ENCODE measurements around the gene MAPKAPK3.

MAPKAPK3 gene

DNA sequence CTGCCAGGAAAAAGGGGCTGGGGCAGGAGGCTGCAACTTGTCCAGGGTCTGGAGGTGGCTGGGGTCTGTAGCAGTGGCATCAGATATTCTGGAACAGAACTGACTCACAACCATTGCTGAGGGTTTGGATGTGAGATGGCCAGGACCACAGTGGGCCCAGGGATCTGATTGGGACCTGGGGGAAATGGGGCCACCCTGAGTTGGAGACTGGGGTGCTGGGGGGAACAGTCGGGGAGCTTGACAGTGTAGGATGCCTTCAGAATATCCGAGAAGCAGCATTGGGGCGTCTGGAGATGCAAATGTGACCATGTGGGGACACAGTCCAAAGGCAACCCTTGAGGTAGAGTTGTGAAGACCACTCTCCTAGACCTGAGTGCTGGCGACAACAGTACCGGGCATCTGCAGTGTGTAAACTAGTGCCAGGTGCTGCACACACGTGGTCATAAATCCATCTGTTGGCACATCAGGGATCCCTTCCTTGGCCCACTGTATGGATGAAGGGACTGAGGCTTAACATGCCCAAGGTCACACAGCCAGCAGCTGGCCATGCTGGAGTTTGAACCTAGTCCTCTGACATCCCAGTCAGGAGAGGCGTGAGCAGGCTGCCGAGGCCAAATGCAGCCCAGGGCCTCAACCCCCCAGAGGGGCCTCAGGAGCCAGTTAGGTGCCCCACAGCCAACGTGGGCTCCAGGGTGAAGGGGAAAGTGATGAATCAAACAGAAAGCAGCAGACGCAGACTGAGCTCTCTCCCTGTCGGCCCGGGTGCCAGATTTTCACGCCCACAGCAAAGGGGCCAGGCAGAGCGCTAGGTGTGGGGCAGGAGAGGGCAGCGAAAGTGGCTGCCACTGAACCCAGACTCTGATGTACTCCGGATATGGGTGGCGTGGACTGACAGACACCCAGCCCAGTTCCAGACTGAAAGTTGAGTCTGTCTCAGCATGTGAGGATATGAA is 28.9 kb upstream of the MAPKAPK3 start:
- DNase-seq (ENCODE audit: low read depth in 2 of 2) = peak; percentile 68 to 75

DNA sequence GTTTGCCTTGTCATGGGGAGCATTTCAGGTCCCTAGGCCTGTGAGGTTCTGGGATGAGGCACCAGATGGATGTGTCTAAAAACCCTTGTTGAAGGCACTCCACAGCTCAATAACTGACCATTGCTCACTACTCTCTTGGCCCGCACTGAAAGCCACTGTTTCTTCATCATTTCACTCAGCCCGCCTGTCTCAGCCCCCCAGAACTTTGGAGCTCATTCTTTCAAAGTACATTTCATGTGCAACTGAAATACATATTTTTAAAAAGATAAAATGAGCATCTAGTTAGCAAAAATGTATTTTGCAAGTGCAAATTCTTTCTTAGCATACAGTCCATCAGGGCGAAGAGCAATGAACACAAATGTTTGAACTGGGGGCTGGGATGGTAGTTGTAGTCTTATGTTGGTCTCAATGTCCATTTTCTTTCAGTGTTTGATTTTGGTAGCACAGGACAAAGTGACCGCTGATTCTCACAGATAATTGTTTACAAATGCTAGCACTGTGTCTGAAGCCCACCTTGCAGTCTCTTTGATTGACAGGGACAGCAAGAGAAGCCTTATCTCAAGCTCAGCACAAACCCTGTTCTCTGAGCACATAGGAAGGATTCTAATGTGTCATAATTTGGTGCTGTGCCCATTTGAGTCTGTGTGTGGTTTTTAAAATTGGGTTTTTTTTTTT is 28.1 kb upstream of the MAPKAPK3 start:
- DNase-seq (ENCODE audit: low read depth in 2 of 2) = no peak

DNA sequence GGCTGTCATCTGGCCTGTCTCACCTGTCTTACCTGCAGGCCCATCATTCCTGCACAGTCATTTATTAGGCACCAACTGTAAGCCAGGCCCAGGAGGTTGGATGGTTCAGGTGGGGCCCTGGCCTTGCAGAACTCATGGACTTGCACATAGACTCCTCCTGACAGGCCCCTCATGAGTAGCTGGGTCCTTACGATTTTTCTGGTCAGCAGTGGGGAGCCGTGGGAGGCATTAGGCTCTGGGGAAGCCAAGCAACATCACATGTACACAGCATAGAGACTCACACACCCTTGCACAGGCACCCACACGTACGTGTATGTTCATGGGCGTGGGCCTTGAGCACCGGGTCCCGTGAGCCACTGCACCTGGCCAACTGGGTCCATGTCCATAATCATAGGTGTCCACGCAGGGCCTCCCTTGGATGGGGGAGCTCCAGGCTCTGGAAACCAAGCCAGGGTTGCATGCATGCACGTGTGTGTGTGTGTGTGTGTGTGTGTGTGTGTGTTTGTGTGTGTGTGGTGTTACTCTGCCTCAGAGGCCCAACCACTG is 25.7 kb upstream of the MAPKAPK3 start:
- no peak for DNase-seq (ENCODE audit: low read depth in 2 of 2)

DNA sequence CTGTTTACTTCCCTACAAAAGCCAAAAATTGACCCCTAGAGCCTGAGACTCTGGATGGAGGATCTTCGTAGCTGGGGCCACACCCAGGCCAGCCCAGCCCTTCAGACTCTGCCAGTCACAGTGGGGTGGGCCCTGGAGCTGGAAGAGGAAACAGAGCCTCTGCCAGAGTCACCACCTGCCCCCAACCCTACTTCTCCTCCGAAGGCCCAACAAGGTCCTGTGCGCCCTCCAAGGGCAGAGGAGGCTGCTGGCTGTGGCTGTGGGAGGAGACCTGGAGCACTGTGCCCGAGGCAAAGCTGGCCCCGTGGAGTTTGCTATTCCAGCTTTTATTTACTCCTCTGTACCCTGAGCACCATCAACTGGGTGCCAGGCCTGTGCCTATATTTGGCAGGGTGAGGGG is 24.4 kb upstream of the MAPKAPK3 start:
- DNase-seq (ENCODE audit: low read depth in 2 of 2) = no peak

DNA sequence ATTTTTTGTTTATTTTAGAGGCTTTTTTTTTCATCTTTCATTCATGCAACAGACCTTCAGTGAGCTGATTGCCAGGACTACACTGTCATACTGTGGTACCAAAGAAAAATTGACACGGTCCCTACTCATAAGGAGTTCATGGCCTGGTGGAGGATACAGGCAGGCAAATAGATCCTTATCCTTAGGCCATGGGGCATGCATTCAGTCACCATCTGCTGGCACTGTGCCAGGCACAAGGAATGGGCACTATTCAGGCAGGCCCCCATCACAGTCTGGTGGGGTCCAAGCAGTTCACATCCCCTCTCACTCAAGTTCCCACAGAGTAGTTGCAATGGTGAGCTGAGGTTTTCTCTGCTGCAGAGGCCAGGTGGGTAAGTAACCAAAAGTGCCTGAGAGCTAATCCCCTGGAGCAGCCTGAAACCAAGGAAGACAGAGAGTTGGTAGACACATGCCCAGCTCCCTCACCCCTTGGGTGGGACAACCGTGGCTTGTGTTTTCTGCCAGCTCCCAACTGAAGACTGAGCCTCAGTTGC is 22.6 kb upstream of the MAPKAPK3 start:
- no peak for DNase-seq (ENCODE audit: low read depth in 2 of 2)

DNA sequence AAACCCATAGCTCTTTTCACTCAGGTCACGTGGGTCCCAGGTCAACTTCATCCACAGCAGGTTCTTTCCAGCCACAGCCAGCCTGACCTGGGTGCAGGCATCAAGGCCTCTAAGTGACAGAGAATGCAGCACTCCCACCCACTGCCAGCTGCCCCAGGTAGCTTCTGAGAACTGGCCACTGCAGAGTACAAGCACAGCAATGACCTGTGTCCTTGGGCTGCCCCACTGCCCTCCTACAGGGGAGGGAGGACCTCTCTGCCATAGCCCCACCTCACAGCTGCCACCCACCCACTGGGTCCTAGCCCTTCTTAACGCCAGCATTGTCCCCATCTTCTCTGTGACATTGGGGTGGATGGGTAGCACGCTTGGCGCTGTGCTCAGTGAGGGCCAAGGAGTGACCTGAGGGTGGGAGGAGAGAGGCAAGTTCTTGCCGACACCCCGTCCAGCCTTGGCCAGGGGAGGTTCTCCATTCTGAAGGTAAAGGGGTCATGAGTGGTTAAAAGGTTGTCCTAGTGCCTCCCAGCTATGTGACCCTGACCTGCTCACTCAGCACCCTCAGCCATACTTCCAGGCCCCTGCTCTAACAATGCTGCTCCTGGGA is 17.7 kb upstream of the MAPKAPK3 start:
- no peak for DNase-seq (ENCODE audit: low read depth in 2 of 2)

DNA sequence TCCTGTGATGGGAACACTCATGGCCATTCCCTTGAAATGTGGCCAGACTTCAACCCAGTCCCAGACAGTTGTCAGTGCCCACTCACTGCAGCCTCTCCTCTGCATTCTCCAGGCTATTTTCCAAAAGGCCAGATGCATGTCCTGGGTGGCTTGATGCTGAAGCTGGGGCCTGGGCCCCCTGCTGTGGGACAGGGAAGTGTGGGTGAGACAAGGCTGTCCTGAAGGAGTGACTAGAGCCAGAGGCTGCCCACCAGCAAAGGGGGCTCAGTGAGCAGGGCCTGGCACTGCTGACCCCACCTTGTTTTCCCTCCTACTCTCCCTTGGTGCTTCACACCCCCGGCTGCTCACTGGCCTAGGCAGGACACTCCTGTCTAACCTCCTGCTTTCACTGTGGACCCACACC is 17.2 kb upstream of the MAPKAPK3 start:
- DNase-seq (ENCODE audit: low read depth in 2 of 2) = no peak

DNA sequence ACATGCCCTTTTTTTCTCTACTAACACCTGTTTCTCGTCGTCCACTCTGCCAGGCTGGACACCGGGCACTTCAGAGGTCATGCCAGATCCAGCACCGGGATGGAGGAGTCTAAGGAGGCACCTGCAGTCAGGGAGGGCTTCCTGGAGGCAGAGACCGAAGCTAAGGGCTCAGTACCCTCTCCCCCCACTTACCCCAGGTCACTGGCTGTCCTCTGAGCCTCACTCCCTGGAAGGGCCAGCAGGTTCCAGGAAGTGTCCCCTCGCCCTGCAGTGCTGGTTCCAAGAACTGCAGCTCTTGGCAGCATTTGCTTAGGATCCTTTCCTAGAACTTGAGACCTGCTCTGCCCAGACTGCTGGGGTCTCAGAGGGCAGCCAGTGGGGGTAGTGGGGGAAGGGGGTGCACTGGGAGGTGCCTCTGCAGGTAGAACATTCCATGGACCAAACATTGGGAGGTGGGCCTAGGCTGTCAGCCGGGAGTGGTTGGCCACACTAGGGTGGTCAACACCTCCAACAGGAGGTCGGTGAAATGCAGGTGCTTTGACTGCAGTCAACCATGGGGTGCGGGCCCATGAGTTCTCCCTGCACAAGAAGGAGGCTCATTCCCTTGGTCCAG is 16.7 kb upstream of the MAPKAPK3 start:
- DNase-seq (ENCODE audit: low read depth in 2 of 2) = no peak

DNA sequence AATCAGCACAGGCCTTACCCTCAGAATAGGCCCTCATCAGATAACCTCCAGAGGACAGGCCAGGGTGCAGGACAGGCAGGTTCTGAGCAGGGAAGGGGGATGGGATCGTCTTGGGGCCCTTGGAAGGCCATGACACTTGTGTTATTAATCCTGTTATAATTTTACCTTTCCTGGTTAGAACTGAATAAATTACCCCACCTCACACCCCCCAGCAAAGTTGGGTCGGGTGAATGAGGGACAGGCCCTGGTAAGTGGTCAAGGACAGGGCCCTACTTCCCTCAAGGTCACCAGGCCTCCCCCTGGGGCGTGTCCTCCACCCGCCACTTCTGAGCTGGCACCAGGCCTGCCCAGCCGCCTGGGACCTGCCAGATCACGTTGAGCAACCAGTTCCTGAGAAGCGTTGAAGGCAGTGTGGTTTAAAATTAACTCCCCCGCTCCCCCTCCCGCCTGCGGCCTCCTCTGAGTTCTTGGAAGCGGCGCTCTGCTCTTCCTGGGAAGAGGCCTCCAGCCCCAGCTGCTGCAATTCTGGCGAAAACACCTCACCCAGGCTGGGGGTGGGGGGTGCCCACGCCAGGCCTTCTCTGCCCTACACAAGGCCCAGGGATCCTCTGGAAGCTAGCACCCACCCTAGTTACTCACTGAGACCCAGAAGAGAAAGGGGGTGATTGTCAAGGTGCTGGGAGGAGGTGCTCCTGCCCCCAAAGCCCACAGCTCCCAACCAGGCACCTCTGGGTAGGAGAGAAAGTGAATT is 15.9 kb upstream of the MAPKAPK3 start:
- peak; percentile 93 to 94 for DNase-seq (ENCODE audit: low read depth in 2 of 2)

DNA sequence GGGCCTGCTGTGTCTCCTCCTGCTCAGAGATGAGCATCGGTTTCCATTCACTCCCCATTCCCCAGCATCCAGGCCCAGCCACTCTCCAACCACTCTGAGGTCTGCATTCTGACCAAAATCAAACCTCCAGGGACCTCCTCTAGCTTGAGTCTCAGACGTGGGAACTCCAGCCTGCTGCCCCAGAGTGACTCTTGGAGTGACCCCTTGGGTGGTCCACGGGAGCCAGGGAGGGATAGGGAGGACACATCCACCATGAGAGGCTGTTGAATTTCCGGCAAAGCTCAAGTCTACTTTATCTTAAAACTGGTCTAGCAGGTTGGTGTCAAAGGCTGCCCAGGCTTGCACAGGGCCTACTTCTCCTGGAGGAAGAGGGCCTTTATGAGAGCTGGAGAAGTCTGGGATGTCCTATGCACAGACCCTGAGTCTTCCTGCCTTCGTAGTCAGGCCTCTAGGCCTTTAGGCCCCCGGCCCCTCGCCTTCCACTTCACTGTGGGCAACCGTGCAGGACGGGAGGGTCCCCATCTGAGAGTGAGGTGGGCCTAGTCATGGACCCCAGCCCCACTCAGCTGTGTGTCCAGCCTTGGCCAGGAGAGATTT is 14.3 kb upstream of the MAPKAPK3 start:
- DNase-seq (ENCODE audit: low read depth in 2 of 2) = no peak

DNA sequence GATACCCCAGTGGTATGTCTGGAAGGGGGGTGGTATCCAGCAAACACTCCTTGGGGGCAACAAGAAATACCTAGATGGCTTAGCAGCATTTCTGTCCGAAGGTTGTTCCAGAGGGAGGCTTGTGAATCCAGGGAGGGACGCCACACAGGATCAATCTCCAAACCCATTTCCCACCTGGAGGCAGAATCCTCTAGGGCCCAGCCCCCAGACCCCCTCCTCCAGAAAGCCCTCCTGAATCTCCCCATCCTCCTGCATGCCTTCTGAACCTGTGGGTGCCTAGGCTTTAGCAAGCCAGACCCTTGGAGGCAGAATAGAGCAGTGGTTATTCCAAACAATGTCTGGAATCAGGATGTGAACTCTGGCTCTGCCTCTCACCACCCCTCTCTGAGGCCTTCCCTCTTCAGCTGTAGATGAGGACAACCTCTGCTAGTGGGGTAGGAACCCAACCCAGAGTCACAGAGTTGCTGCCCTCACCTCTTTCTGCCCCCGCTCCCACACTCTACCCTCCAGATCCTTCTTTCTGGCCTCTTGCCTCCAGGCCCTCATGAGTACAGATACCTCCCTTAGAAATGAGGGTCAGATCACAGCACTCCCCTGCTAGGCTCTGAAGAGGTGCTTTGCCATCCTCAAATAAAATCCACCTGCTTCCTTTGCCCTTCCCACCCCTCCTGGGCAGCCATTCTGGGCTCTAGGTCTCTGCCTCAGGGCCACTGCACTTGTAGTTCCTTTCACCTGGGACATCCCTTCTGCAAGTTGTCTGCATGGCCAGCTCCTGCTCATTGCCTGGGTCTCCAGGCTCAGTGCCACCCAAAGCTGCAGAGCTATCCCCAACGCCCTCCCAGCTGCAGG is 13.5 kb upstream of the MAPKAPK3 start:
- no peak for DNase-seq (ENCODE audit: low read depth in 2 of 2)

DNA sequence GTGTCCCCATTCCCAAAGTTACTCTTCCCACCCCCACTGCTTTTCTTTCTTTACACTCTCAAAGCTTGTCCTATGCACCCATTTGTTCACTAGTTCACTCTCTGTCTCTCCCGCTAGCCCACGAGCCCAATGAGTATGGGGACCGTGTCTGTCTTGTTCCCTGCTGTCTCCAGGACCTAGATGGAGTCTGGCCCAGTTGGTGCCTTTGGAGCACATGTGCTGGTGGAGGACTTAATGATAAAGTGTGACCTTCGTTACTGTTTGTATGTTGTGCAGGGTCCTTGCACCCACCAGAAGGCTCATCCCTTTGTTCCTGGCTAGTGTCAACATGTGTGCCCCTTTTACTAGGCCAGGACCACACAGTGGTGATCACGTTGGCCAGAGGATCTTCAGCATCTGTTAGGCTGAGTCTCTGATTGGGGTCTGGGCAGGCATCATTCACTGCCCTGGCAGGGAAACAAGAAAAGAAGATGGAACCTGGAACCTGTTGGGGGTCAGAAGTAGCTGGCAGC is 12.8 kb upstream of the MAPKAPK3 start:
- DNase-seq (ENCODE audit: low read depth in 2 of 2) = no peak

DNA sequence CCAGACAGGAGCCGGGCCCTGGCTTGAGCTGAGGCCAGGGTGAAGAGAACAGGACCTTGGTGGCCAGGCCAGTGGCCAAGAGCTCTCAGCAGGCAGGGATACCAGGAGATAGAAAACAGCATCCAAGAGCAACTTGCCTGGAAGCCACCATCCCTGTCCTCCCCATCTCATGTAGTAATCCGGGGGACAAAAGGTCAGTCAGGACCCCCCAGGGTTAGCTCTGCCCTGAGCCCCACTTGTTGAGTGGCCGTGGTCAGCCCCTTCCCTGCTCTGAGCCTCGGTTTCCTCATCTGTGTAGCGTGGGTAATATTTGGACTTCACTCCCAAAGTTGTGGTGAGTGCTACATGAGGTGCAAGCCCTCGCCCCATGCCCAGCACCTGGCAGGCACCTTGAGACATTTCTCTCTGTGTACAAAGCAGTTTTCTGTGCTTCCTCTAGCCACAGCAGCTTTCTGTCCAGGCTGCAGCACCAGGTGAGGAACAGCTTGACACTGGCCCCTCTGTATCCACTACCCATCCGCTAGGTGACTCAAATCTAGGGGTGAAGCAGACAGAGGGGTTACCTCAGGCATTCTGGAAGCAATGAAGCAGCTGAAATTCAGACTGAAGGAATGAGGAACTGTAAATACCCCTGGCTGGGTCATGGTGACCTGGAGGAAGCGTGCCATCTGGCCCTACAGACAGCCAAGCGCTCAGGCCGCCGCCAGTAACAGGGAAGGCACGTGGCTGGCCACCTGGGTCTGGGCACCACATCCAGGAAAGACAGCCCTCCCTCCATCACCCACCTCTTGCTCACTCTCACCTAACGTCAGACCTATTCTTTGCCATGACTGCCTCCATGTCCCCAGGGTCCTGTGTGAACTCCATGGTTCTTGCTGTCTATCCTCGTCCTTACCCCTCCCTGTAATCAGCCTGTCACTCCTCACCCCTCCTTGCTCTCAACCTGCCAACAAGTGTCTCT is 12.0 kb upstream of the MAPKAPK3 start:
- no peak for DNase-seq (ENCODE audit: low read depth in 2 of 2)

DNA sequence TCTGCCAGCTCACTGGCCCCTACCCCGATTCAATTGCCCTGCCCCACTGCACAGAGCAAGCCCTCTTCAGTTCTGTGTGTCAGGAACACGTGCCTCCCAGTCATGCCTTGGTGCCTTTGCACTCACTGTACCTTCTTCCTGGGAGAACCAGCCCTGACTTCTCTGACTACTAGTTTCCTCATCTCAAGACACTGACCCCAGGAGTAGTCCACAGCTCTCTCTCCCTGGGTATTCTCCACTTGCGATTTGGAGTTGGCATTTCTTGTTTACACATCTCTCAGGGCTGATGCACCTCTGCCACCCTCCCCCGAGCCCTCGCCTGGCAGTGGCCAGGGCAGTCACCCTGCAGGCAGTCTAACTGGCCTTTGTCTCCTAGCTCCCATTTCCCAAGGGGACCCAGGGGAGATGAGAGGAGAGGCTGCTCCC is 11.0 kb upstream of the MAPKAPK3 start:
- DNase-seq (ENCODE audit: low read depth in 2 of 2) = no peak

DNA sequence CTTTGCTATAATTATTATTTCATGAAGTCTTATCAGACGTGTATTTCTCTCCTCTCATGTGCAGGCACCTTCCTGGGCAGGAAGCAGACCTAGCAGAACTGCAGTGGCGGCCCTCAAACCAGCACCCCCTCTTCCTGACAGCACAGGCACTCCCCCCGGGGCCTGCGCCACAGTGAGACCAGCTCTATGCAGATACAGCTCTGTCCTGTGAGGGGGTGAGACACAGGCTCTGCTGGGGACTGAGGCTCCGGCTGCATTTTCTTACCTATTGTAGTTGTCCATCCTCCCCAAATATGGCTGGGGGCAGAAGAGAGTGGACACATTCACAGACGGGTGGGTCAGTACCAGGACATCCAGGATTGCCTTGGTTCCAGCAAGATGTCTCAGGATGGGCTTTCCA is 10.4 kb upstream of the MAPKAPK3 start:
- DNase-seq (ENCODE audit: low read depth in 2 of 2) = no peak

DNA sequence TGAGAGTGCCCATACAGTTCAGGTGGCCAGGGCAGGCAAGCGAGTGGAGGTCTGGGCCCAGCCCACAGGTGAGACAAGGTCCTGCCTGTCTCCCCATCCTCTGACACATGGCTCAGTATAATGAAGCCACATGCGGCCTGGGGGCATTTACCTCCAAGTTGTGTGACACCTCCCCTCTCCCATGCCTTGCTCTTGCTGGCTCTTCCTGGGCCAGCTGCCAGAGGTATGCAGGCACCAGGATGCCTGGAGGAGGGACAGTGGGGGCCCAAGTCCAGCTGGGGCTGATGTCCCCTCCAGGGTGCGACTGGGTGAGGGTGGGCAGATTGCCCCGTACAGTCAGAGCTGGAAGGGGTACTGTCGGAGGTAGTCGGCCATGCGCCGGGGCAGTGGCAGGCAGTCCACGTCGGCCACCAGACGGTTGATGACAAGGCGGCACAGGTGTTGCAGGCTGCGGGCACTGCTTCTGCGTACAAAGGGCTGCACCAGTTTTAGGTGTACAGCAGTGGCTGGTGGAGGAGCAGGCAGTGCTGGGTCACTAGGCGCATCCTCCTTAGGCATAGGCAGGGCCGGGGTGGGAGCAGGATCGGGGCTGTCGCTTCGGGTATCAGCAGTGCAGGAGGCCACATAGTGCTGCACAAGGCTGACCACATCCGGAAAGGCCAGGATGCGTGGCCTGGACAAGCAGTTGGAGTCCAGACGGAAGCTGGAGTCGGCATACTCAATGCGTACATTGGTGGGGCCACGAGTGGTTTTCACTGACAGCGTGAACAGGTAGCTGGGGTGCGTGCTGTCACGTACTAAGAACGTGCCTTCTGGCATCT is 9.5 kb upstream of the MAPKAPK3 start:
- DNase-seq (ENCODE audit: low read depth in 2 of 2) = no peak

DNA sequence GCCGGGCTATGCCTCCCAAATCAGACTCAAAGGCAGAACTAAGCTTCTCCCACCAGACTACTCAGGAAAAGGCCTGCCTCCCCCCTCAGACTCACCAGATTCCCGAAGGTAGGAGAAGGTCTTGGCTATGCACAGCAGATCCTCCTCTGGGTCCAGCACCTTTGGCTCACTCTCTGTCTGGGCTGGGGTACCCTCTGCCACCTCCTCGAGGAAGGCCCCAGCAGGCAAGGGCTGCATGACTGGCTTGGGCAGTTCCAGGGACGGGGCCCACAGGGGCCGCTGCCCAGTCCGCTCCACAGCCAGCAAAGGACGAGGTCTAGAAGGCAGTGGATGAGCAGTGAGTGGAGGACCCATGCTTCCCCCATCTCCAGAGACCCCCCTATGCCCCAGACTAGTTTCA is 8.7 kb upstream of the MAPKAPK3 start:
- DNase-seq (ENCODE audit: low read depth in 2 of 2) = no peak

Data from stimulated activated CD8-positive, alpha-beta memory T cell treated with anti-CD3 and anti-CD28 coated beads, Interleukin-7, amount 100 ng/mL, for 4 hours (primary cell).